GM19395 (cell line): ENCODE measurements around the gene ST3GAL2.

ENCODE experiments used
- ATAC-seq: cut with Tn5 transposase; IDR thresholded peaks from one replicate; pipeline ENCODE4 v1.9.1; 2021; ENCODE audit warnings: mild to moderate bottlenecking, moderate library complexity; ENCODE audit not compliant: unreplicated experiment

Gene ST3GAL2

DNA sequence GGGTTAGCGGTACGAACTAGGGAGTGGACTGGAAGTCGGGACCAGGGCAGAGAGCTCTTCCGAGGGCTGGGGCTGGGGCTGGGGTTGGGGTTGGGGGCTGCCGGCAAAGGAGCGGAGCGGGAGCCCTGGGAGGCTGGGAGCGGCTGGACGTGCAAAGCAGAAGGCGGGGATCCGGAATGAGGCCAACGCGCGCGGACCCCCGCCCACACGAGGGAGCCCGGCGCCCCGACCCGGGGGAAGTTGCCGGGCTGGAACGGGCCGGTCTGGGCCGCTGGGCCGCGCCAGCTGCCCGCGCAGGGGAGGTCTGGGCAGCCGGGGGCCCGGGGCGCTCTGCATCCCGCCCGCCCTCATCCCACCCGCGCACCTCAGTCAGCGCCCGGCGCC lies 323 bp downstream of the ST3GAL2 start:
- no peak for ATAC-seq

DNA sequence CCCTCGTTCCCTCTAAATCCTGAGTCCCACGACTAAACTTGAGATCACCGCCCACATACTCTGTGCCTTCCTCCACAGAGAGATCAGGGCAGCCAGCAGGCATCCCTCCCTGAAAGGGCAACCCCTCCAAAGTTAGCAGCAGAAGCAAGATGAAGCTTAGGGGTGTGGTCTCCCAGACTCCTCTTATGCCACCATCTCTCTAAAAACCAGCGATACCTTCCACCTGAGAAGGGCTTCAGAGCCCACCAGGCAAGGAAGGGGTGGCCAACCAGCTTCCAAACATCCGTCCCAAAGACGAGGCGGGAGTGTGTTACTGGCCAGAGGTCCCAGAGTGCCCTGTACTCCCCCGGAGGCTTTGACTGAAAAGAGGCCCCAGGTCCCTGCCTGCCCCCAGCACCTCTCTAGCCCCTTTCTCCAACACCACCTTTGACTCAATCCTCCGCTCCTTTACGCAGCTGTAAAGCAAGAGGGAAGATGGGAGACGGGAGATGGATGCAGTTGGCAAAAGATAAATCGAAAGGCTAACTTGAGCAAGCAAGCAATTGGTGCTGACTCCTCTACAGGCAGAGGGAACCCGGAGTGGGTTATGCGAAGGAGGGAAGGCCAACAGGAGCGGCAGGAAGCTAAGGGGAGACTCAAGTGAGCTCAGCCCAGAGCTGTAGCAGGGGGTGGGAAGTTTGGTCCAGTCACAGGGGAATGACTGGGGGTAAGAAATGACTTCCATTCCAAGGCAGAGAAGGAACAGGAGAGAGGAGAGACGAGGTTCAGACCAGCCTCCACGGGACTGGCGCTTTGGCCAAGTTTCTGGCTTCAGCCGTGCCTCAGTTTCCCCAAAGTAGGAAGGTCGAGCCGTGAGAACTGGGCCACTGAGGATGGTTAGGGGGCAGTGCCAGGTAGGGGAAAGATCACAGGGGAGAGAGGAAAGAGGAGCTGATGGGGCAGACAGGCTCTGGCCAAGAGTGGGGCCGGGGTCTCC lies 1.0 kb downstream of the ST3GAL2 start:
- ATAC-seq = no peak

DNA sequence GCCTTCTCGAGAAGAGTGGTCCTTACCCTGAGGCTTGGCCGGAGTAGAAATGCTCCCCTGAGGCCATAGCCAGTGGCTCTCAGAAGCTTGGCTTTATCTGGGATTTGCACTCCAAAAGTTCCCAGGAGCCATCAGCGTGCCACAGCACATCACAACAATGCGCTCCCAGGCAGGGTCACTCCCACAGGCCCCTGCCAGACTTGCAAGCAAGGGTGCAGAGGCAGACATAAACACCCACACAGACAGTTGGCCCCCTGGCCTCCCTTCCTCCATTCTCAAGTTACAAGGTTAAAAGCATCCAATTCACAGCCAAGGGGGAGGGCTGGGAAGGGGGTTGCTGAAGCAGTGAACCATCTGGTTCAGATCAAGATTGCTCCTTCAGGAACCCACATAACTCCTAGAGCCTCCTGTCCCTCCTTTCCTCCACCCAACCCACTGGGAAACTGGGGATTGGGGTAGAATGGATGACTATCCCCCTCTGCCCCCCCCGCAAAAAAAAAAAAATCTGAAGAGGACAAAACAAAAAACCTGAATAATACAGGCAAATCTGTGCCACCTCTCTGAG lies 1.8 kb downstream of the ST3GAL2 start:
- no peak for ATAC-seq

DNA sequence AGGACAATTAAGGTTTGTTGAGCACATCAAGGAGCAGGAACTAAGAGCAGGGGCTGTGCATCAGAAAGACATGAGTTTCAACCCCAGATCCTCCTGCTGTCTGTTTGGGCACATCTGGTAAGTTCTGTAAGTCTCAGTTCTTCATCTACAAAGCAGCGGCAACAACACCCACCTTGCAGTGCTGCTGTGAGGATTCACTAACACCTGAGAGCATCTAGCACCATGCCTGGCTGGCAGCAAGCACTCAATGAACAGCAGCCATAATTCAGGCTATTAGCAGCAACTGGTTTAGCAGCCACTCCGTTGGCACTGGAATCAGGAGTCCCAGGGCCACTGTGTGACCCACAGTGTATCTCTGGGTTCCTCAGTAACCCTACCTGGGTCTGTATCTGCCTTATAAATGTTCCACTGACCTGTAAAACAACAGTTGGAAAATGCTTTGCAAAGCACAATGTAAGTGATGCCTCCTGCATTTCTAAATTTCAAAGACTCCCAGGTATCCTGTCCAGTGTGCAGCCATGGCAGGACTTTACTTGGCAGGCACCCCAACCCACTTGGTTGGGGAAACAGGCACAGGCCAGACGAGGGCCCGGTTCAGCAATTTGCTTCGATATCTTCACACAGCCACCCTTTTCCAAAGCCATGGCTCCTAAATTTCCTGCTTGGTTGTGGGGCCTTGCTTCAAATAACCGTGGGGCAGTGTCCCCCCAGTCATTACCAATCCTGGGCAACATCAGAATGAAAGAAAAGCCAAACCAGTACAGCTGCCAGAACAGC lies 4.2 kb downstream of the ST3GAL2 start:
- ATAC-seq = no peak

DNA sequence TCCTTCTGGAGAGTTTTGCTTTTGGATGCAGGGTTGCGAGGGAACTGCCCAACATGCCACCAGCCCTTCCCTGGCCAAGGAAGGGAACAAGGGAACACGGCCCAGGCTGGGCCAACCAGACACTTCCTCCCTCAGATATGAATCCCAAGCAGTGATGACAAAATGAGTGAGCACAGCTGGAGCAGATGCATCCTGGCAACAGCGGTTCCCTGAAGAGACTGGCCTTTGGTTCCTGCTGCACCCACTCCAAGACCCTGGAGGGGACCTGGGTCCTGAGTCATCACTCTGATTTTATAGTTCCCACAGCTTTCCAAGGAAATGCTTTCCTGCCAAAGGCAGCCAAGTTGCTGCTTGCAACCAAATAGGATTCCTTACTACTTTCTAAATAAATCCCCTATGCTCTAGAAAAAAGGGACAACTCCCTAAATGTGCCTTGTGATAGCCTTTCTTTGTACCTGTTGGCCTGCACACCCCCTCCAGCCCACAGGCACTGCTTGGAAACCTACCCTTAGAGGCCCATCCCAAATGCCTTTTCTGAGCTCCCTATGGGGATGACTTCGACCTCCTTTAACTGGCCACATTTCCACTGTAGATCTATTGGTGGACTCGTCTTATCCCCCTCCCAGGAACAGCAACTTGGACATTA lies 5.3 kb downstream of the ST3GAL2 start:
- ATAC-seq = no peak

DNA sequence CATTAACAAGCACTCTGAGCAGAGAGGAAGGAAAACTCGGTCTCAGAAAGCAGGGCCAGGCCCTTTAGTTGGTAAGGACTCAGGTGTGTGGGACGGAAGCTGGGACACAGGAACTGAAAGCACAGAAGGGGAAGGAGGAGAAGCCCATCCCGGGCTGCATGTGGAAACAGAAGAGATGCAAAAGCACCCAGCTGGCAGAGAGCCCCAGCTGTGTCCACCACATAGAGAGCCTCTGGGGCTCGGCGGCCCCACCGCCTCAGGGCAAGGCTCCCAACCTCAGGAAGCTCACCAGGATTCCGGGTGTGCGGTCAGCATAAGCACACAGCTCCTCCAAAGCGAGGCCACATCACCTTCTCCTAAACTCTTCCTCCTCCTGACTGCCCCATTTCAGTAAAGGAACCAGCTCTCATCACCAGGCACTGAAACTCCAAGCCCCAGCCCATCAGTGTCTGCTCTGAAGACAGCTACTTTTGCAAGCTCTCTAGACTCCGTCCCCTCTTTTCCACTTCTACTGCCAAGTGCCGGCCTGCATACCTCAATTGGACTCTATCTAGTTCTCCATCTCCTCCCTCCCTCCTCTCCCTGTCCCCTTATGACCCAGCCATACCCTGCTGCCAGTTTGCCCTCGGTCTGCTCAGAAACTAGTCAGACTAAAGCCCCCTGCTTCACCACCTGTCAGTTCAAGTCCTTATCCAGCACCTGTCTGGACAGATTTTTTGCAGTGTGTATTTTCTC lies 6.0 kb downstream of the ST3GAL2 start:
- ATAC-seq = peak; percentile 18

DNA sequence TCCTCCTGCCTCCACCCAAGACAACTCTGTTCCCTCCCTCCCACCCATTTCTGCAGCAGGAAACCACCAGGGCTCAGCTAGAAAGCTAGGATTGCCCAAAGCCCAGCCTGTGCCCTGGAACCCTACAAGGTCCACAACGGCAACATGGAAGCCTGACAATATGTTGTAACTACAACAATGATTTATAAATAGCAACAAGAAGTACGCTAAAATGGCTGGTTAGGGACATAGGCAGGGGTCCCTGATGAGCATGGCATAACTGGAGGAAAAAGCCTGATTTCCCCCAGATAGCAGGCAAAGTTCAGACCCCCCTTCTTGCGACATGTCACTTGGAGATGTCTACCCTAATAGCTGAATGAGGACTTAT lies 6.6 kb downstream of the ST3GAL2 start:
- no peak for ATAC-seq

DNA sequence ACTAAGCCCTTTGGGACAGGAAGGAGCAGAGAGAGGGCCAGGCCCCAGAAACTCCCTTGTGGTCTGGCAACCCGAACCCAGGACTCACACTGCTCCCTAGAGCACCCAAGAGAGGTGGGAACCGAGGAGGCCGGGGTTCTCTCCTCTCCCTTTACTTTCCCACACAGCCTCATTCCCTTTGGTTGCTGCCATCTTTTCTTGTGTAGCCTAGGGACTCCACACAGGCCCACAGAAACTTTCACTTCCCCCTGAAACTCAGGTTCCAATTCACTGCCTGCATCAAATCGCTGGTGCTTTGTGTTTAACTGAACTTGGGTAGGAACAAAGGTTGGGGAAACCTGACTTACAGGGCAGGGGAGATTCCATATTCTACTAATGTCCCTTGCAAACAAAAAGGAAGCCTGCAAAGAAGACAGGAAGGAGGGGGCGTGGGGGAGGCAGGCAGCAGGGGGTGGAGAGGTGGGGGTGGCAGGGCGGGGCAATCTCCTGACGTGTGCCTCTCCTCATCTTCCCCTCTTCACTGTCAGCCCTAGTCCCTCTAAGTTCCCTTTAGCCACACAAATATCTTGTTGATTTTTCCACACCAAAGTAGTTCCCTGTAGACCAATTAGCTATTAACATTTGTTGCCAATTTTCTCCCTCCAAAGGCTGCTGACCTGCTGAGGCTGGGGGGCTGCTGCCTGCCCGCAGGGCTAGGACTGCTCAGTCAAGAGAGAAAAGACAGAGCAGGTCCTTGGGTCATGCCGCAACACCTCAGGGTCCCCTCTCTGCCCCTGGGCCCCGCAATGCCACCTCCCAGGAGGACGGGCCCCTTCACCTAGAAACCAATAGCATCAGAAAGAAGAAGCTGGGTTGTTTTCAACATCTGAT lies 8.0 kb downstream of the ST3GAL2 start:
- ATAC-seq = peak; percentile 45

DNA sequence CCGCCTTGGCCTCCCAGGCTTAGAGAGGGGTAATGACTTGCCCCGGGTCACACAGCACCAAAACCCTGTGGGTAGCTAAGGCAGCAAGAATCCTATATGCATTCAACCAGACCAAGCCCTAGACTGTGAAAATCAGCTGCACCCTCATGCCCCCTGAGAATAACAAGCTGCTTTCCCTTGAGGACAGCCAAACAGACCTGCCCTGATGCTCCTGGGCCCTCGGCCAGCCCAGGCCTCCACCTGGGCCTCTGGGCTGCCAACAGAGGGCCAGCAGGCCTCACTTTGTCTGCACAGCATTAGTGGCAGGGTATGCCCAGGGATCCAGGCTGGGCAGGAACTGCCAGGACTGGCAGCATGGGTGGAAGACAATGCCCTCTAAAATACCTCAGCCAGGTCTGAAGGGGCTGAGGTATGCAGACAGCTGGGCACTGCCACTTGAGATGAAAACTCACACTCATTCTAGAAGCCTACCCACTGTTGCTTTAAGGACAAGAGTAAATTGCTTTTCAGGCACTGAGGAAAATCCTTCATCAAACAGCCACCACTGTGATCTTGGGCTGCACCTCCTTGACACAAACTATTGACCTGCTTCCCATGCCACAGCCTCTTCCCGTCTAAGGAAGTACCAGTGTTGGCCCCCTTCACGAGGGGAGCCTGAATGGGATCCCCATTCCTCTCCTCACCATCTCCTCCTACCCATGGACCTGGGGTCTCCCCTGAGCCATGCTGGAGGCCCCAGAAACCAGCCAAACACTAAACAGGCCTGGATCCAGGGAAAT lies 8.8 kb downstream of the ST3GAL2 start:
- ATAC-seq = no peak

DNA sequence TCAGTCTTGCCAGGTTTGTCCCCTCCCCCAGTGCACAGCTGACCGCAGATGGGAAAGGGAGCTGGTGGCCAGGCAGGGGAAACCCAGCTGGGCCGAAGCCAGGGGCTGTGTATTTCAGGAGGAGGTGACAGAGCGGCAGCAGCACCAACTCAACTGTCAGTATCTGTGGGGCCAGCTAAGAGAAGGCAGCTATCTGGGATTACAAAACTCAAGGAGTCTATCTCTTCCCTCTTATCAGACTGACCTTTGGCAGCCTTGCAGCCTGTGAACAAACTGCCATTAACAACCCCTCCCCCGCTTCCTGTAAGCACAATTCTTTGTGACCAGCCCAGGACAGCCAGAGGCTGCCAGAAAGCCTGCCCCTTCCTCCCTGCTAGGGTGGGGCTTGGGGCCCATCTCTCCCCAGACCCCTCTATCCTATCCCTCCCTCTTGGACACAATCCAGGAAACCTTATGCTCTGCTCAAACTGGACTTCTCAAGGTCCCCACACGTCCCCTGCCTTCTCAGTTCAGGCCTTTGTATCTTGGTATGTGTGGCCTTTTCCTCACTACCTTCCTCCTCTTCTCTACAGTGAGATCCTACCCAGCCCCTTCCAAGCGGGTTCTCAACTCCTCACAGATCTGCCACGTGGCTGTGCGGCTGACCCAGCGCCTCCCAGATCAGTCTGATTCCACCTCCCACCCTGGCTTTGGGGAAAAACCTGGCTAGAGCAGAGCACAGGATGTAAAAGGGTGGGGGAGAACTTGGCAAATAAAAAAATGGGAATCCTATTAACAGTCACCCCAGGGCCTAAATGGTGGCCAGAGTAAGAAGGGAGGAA lies 10.5 kb downstream of the ST3GAL2 start:
- peak; percentile 27 for ATAC-seq

DNA sequence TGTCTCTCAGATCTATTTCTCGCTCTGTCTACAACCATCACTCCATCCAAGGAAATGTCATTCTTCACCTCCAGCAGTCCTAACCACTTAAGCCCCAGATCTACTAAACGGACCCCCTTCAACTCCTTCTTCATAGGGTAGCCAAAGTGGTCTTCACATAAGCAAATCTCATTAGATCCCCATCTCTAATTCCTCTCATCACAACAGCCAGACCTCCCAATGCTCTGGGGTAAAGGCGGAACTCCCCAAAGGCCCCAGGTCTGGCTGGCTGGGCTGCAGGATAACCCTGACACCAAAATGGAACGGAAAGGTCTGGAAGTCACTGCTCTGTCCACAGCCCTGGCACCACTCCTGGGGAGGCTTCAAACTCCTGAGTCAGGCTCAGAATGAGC lies 11.1 kb downstream of the ST3GAL2 start:
- no peak for ATAC-seq

DNA sequence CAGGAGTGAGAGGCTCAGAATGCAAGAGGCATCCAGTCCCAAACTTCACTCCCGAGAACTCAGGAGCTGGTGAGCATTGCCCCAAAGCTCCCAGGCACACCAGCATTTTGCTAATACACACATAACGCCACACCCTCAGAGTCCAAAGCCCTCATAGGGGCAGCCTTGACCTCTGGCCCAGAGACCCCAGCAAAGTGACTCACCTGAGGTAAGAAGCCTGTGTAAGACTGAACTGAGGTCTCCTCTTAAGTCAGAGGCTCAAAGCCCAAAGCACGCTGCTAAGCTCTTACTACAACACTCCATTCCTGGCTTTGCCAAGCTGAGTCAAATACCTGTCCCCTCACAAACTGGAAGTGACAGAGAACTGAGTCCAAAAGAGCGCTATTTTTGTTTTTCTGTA lies 16.4 kb downstream of the ST3GAL2 start:
- ATAC-seq = no peak

DNA sequence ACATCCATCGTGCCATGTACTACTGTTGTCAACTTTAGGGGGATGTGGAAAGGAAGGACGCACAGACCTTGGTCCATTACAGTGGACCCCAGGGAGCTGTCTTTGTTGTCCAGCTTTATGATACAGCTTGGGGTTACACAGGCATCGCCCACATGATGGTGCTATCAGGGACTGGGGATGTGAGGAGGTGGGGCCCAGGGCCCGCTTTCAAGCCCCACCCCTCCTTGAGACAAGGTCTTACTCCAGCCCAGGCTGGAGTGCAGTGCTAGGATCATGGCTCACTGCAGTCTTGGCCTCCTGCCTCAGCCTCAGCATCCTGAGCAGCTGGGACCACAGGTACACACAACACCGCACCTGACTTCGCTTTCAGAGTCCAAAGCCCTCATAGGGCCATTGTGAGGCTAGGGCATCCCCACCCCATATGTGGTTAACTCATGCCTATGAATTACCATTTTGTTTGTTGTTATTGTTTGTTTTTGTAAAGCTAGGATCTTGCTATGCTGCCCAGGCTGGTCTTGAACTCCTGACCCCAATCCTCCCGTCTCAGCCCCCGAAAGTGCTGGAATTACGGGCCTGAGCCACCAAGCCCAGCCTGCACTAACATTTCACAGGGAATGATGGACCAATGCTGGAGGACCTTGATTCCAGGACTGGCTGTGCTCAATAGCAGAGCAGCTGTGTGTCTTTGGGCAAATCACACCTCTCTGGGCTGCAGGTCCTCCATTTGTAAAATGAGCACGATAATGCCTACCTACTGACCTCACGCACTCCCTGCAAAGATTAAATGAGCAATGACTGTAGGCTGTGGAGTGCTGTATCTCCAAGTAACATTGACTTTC lies 17.2 kb downstream of the ST3GAL2 start:
- ATAC-seq = no peak

DNA sequence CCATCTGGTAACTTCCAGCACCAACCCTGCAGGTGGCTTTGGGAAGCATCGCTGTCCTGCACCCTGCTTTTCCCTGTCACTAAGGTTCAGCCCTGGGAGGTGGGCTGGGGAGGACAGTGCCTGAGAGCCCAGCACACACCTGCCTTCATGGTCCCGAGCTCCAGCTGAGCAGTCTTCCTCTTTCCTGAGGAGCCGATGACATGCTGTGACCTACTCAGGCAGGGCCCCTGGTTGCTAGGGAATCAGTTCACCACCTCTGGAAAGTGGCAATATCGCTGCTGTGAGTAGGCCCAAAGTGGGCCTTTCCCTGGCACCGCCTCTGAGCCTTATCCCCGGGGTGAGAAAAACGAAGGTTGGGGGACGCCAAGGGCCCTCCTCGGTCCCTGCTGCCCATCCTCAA lies 17.9 kb downstream of the ST3GAL2 start:
- ATAC-seq = no peak

DNA sequence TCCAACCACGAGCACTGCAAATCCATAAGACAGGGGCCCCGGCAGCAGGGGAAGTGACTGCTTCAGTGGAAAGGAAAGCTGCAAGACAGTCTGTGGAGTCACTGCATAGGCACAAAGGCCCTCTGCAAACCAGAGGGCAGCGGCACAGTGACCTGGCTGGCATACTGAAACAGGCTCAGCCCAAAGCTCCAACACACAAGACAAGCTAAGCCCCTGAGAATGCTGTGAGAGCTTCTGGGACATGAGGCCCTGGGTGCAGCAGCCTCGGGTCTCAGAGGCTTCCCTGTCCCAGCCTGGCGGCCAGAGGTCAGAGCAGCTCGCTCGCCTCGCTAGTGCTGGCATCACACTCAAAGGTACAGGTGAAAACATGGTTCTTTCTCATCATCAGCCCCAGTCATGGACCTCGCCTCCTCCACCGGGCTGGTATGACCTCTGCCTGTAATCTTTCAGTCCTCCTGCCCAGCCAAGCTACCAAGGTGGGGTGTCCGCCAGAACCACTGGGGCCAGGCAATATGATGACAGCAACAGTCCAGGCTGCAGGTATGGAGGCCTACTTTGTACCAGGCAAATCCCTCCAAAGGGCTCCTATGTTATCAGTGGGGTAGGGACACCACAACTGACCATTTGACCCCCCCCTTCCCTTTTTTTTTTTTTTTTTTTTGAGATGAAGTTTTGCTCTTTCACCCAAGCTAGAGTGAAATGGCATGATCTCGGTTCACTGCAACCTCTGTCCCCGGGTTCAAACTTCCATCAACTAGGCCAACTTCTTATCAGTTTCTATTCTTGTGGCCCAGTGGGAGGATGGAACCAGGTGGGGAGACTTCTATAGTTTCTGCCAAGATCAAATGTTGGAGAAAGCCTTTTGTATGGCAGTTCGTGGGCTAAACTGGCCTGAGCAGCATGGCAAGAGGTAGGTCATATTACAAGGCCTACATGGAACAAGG lies 19.2 kb downstream of the ST3GAL2 start:
- no peak for ATAC-seq

DNA sequence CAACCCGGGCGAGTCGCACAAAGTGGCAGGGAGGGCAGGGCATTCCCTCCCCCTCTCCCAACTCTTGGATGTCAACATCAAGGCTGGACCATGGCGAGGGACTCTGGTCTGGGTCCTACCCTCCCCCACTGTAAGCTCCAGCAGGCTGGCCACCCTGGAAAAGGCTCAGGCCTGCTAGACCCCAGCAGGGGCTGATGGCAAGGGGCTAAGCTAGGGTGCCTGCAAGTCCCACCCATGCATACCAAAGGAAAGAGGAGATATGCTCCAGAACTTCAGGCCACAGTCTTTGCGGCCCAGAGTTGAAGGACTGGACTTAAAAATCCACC lies 19.9 kb downstream of the ST3GAL2 start:
- ATAC-seq = no peak
